ENCODE data around the gene E2F4. TPM values are rescaled to one million over a fixed set of nuclear protein-coding genes. Genes with fewer than 3 reads are reported as not detected.
A peak's percentile ranks its signal among the peaks of the same experiment; 100 is the strongest.

The E2F4 gene
- total and polyA plus RNA-seq, 9 of the 15 experiments (the other 6 are each of a cell fraction or from before 2014, with no cell fraction given): 9.7 to 139 (median 106) TPM

DNA sequence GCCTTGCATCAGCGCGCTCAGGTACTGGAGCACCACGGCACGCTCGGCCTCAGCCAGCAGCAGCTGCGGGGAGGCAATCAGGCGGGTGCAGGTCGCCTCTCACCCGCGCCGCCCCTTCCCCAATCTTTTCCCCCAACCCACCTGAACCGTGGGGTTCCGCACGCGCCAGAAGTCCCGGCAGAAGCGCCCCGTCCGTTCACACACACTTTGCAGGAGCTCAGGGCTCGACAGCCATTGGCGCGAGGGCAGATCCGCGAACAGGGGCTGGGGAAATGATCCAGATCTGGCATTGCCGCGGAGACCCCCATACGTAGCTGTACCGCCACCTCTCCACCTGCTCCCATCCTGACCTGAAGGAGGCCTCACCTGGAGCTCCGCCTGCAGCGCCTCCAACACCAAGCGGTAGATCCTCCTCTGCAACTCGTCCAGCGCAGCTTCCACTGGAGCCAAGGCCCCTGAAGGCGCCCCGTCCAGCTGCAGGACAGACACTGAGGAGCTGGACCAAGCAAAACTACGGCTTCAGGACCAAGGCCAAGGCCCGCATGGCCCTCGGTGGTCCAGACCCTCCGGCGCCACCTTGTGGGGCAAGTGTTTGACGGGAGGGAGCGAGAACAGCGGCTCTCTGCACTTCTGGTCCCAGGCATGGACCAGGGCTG is 6.8 kb upstream of the E2F4 start (continued):
- no peak for TF ChIP-seq CHD7 (IDR thresholded peaks at IDR 0.05; ENCODE audit: low read depth, low read length)
- 0 out of 4 replicates have a peak, but pooled peaks of 1 of the 2 experiments have one; percentile 56 for TF ChIP-seq MLLT1 (IDR thresholded peaks at IDR 0.05)
- TF ChIP-seq NFYB (IDR thresholded peaks at IDR 0.05; ENCODE audit: extremely low read depth, insufficient read length): no peak
- TF ChIP-seq DDX20 (tag; IDR thresholded peaks at IDR 0.05; ENCODE audit: low read depth): no peak
- no peak for TF ChIP-seq KLF1 (tag; IDR thresholded peaks at IDR 0.05)
- no peak for TF ChIP-seq EP400 (IDR thresholded peaks at IDR 0.05)
- TF ChIP-seq, protein P1, sequence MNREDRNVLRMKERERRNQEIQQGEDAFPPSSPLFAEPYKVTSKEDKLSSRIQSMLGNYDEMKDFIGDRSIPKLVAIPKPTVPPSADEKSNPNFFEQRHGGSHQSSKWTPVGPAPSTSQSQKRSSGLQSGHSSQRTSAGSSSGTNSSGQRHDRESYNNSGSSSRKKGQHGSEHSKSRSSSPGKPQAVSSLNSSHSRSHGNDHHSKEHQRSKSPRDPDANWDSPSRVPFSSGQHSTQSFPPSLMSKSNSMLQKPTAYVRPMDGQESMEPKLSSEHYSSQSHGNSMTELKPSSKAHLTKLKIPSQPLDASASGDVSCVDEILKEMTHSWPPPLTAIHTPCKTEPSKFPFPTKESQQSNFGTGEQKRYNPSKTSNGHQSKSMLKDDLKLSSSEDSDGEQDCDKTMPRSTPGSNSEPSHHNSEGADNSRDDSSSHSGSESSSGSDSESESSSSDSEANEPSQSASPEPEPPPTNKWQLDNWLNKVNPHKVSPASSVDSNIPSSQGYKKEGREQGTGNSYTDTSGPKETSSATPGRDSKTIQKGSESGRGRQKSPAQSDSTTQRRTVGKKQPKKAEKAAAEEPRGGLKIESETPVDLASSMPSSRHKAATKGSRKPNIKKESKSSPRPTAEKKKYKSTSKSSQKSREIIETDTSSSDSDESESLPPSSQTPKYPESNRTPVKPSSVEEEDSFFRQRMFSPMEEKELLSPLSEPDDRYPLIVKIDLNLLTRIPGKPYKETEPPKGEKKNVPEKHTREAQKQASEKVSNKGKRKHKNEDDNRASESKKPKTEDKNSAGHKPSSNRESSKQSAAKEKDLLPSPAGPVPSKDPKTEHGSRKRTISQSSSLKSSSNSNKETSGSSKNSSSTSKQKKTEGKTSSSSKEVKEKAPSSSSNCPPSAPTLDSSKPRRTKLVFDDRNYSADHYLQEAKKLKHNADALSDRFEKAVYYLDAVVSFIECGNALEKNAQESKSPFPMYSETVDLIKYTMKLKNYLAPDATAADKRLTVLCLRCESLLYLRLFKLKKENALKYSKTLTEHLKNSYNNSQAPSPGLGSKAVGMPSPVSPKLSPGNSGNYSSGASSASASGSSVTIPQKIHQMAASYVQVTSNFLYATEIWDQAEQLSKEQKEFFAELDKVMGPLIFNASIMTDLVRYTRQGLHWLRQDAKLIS (CRISPR knock-in tag; IDR thresholded peaks at IDR 0.05): peak; percentile 98
- peak; percentile 66 for TF ChIP-seq MYNN (IDR thresholded peaks at IDR 0.05)
- TF ChIP-seq MYNN (CRISPR knock-in tag; IDR thresholded peaks at IDR 0.05): no peak
- TF ChIP-seq NUFIP1 (IDR thresholded peaks at IDR 0.05; ENCODE audit: partially characterized antibody): no peak
- TF ChIP-seq ZBTB7A (IDR thresholded peaks at IDR 0.05; ENCODE audit: borderline replicate concordance, control insufficient read depth, low read depth, low read length): peak; percentile 95
